Peyer's patch (tissue), 4 donors: ENCODE data around the gene S100A1.

Experiments
- POLR2A ChIP-seq, 2 donors: fragments of 450-650 bp; IDR thresholded peaks; one replicate each; pipeline ENCODE4 v1.5.1; 2017; ENCODE audit warnings: antibody characterized with exemption in 2 of 2, mild to moderate bottlenecking in 2 of 2, moderate library complexity in 2 of 2
- TF ChIP-seq, protein P1 (sequence below), 6 experiments: fragments of 450-650 bp in 4 of 6; fragments of 200-600 bp in 2 of 6; sonication (generic) in 1 of 6; IDR thresholded peaks; one replicate each; pipeline ENCODE4 v1.5.1; 2017 to 2019; ENCODE audit warnings: antibody characterized with exemption in 6 of 6, mild to moderate bottlenecking in 3 of 6, moderate library complexity in 1 of 6

GRCh38 chr1:153631047-153632022, 3.1 kb downstream of the S100A1 start:
- TF ChIP-seq, protein P1, sequence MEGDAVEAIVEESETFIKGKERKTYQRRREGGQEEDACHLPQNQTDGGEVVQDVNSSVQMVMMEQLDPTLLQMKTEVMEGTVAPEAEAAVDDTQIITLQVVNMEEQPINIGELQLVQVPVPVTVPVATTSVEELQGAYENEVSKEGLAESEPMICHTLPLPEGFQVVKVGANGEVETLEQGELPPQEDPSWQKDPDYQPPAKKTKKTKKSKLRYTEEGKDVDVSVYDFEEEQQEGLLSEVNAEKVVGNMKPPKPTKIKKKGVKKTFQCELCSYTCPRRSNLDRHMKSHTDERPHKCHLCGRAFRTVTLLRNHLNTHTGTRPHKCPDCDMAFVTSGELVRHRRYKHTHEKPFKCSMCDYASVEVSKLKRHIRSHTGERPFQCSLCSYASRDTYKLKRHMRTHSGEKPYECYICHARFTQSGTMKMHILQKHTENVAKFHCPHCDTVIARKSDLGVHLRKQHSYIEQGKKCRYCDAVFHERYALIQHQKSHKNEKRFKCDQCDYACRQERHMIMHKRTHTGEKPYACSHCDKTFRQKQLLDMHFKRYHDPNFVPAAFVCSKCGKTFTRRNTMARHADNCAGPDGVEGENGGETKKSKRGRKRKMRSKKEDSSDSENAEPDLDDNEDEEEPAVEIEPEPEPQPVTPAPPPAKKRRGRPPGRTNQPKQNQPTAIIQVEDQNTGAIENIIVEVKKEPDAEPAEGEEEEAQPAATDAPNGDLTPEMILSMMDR (IDR thresholded peaks at IDR 0.05) = no peak
- TF ChIP-seq POLR2A (IDR thresholded peaks at IDR 0.05) = no peak
